HepG2 (cell line): ENCODE results near the gene FLAD1. TPM values are rescaled to one million over a fixed set of nuclear protein-coding genes. Genes with fewer than 3 reads are reported as not detected.
A peak's percentile ranks its signal among the peaks of the same experiment; 100 is the strongest.

Source experiments
- ARID5B ChIP-seq: IDR thresholded peaks from 2 replicates; pipeline ENCODE4 v1.4.0; 2020; ENCODE audit warnings: mild to moderate bottlenecking, missing genetic modification reagents
- ATRX ChIP-seq: sonication (generic); formaldehyde crosslinking; IDR thresholded peaks from 2 replicates; pipeline ENCODE4 v1.4.0; 2020; ENCODE audit warnings: missing genetic modification reagents, borderline replicate concordance
- BCL6 ChIP-seq: IDR thresholded peaks from 2 replicates; pipeline ENCODE4 v1.6.1; 2016; ENCODE audit warnings: missing genetic modification reagents, missing compliant biosample characterization
- BORCS8-MEF2B ChIP-seq: sonication (generic); formaldehyde crosslinking; IDR thresholded peaks from 2 replicates; pipeline ENCODE4 v1.8.0; 2022; ENCODE audit warnings: mild to moderate bottlenecking, missing genetic modification reagents
- BRD4 ChIP-seq: sonication (generic); formaldehyde crosslinking; IDR thresholded peaks from 2 replicates; pipeline ENCODE4 v1.4.0; 2020; ENCODE audit warnings: missing genetic modification reagents
- CEBPG ChIP-seq: IDR thresholded peaks from 2 replicates; pipeline ENCODE4 v1.6.1; 2016
- E2F2 ChIP-seq: sonication (generic); formaldehyde crosslinking; IDR thresholded peaks from 2 replicates; pipeline ENCODE4 v1.4.0; 2020; ENCODE audit warnings: missing genetic modification reagents, borderline replicate concordance
- FLYWCH1 ChIP-seq: sonication (generic); formaldehyde crosslinking; IDR thresholded peaks from 2 replicates; pipeline ENCODE4 v1.8.1; 2023; ENCODE audit warnings: mild to moderate bottlenecking, missing genetic modification reagents
- FOSL2 ChIP-seq: sonication (generic); formaldehyde crosslinking; IDR thresholded peaks from 2 replicates; pipeline ENCODE4 v1.4.0; 2020; ENCODE audit warnings: missing genetic modification reagents
- HNF4A ChIP-seq: sonication (generic); formaldehyde crosslinking; IDR thresholded peaks from 2 replicates; pipeline ENCODE4 v1.4.0; 2020; ENCODE audit warnings: missing genetic modification reagents
- ISL2 ChIP-seq: sonication (generic); formaldehyde crosslinking; IDR thresholded peaks from 2 replicates; pipeline ENCODE4 v1.5.0; 2020; ENCODE audit warnings: missing genetic modification reagents
- KLF11 ChIP-seq: IDR thresholded peaks from 2 replicates; pipeline ENCODE4 v1.6.1; 2016; ENCODE audit warnings: missing compliant biosample characterization
- PRPF4 ChIP-seq: fragments of 200-400 bp; formaldehyde crosslinking; IDR thresholded peaks from 2 replicates; pipeline ENCODE4 v1.6.1; 2016; ENCODE audit warnings: low read length, low read depth; ENCODE audit not compliant: poor library complexity, severe bottlenecking
- SMAD3 ChIP-seq: sonication (generic); formaldehyde crosslinking; IDR thresholded peaks from 2 replicates; pipeline ENCODE4 v1.4.0; 2020; ENCODE audit warnings: missing genetic modification reagents
- SNAPC2 ChIP-seq: sonication (generic); formaldehyde crosslinking; IDR thresholded peaks from 2 replicates; pipeline ENCODE4 v1.8.1; 2022; ENCODE audit warnings: mild to moderate bottlenecking, missing genetic modification reagents
- TFAP4 ChIP-seq: sonication (generic); IDR thresholded peaks from 2 replicates; pipeline ENCODE4 v1.6.1; 2016; ENCODE audit warnings: low read depth, borderline replicate concordance
- THAP9 ChIP-seq: sonication (generic); formaldehyde crosslinking; IDR thresholded peaks from 2 replicates; pipeline ENCODE4; 2020; ENCODE audit warnings: missing genetic modification reagents, mild to moderate bottlenecking, borderline replicate concordance
- ZC3H4 ChIP-seq: sonication (generic); formaldehyde crosslinking; IDR thresholded peaks from 2 replicates; pipeline ENCODE4 v1.4.0; 2020; ENCODE audit warnings: missing genetic modification reagents, borderline replicate concordance
- ZMYM4 ChIP-seq: sonication (generic); formaldehyde crosslinking; IDR thresholded peaks from 2 replicates; pipeline ENCODE4 v1.8.1; 2023; ENCODE audit warnings: mild to moderate bottlenecking, missing genetic modification reagents
- ZNF335 ChIP-seq: sonication (generic); formaldehyde crosslinking; IDR thresholded peaks from 2 replicates; pipeline ENCODE4 v1.4.0; 2020; ENCODE audit warnings: missing genetic modification reagents
- ZNF607 ChIP-seq: sonication (generic); formaldehyde crosslinking; IDR thresholded peaks from 2 replicates; pipeline ENCODE4 v1.5.1; 2020; ENCODE audit warnings: missing genetic modification reagents, mild to moderate bottlenecking, borderline replicate concordance
- polyA plus RNA-seq, 8 experiments: library from polyadenylated mRNA; depleted of rRNA in 3 of 8; stranded (reverse) in 7 of 8; unstranded in 1 of 8; fragments of >200 nt; fragmentation: Illumina TruSeq in 4 of 8; extraction: Trizol in 4 of 8; gene quantifications; 2 replicates each; pipeline versions ENCODE4 v1.2.1 to v1.2.3, GENCODE V29; 2011 to 2016; ENCODE audit warnings: low read depth in 4 of 8, missing spikeins in 1 of 8, mixed read lengths in 1 of 8; ENCODE audit not compliant: insufficient read depth in 1 of 8
- total RNA-seq, 5 experiments: library from RNA; depleted of rRNA; stranded (reverse); fragments of >200 nt; fragmentation: Illumina TruSeq; extraction: Trizol; gene quantifications; 2 replicates each; pipeline ENCODE4 v1.2.3, GENCODE V29; 2016; ENCODE audit warnings: low read depth in 1 of 5

The FLAD1 gene
- total and polyA plus RNA-seq, 2 of the 13 experiments (the other 11 are each of a cell fraction or from before 2014, with no cell fraction given): 25.9 to 32.8 TPM

GRCh38 chr1:154972517-154973343 lies 10.4 kb upstream of the FLAD1 start (continued):
- 0 out of 2 replicates have a peak, but pooled peaks have one; percentile 42 for TF ChIP-seq E2F2 (CRISPR knock-in tag)
- 0 out of 2 replicates have a peak, but pooled peaks have one; percentile 41 for TF ChIP-seq ZNF607 (CRISPR knock-in tag)
- TF ChIP-seq KLF11 (CRISPR knock-in tag): 0 out of 2 replicates have a peak, but pooled peaks have one; percentile 39
- peak; percentile 29 for TF ChIP-seq PRPF4
- TF ChIP-seq BRD4: peak; percentile 84; the same call in 1 of the 2 replicates
- peak; percentile 82 for TF ChIP-seq CEBPG
- peak; percentile 23; the same call in 1 of the 2 replicates for TF ChIP-seq SMAD3 (CRISPR knock-in tag)
- TF ChIP-seq SNAPC2 (CRISPR knock-in tag): 0 out of 2 replicates have a peak, but pooled peaks have one; percentile 29
- TF ChIP-seq THAP9: 0 out of 2 replicates have a peak, but pooled peaks have one; percentile 32
- peak; percentile 80; the same call in 1 of the 2 replicates for TF ChIP-seq TFAP4
- peak; percentile 46 for TF ChIP-seq ZMYM4 (CRISPR knock-in tag)
- no peak for TF ChIP-seq ATRX (CRISPR knock-in tag)
- TF ChIP-seq ZC3H4 (CRISPR knock-in tag): peak; percentile 40; the same call in 1 of the 2 replicates
- peak; percentile 29; the same call in 1 of the 2 replicates for TF ChIP-seq BCL6
- no peak for TF ChIP-seq FLYWCH1 (CRISPR knock-in tag)
- TF ChIP-seq ISL2 (CRISPR knock-in tag): peak; percentile 33; the same call in 1 of the 2 replicates
- TF ChIP-seq HNF4A (CRISPR knock-in tag): peak; percentile 54
- peak; percentile 69 for TF ChIP-seq FOSL2
- TF ChIP-seq ZNF335 (CRISPR knock-in tag): no peak; the same call in none of the 2 replicates
- 0 out of 2 replicates have a peak, but pooled peaks have one; percentile 31 for TF ChIP-seq BORCS8-MEF2B (CRISPR knock-in tag)
- peak; percentile 58 for TF ChIP-seq ARID5B (CRISPR knock-in tag)
